Kasumi-1 (cell line): Measurements from ENCODE around the gene PCDHB12.
A peak's percentile ranks its signal among the peaks of the same experiment; 100 is the strongest.
"Not testable (repeated sequence)": the region's sequence is repeated elsewhere in the genome, so short reads cannot be mapped to it uniquely, and the experiment has no call there.

Source experiments
- DNase-seq, 2 experiments: peaks; one replicate each; lab custom pipeline; 2025; lab: John Stamatoyannopoulos, UW

Gene PCDHB12

DNA sequence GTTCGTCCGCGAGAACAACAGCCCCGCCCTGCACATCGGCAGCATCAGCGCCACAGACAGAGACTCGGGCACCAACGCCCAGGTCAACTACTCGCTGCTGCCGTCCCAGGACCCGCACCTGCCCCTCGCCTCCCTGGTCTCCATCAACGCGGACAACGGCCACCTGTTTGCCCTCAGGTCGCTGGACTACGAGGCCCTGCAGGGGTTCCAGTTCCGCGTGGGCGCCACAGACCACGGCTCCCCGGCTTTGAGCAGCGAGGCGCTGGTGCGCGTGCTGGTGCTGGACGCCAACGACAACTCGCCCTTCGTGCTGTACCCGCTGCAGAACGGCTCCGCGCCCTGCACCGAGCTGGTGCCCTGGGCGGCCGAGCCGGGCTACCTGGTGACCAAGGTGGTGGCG is 1.8 kb downstream of the PCDHB12 start:
- not testable (repeated sequence) for DNase-seq

DNA sequence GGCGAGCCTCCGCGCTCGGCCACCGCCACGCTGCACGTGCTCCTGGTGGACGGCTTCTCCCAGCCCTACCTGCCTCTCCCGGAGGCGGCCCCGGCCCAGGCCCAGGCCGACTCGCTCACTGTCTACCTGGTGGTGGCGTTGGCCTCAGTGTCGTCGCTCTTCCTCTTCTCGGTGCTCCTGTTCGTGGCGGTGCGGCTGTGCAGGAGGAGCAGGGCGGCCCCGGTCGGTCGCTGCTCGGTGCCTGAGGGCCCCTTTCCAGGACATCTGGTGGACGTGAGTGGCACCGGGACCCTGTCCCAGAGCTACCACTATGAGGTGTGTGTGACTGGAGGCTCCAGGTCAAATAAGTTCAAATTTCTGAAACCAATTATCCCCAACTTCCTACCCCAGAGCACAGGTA is 2.3 kb downstream of the PCDHB12 start:
- not testable (repeated sequence) for DNase-seq

DNA sequence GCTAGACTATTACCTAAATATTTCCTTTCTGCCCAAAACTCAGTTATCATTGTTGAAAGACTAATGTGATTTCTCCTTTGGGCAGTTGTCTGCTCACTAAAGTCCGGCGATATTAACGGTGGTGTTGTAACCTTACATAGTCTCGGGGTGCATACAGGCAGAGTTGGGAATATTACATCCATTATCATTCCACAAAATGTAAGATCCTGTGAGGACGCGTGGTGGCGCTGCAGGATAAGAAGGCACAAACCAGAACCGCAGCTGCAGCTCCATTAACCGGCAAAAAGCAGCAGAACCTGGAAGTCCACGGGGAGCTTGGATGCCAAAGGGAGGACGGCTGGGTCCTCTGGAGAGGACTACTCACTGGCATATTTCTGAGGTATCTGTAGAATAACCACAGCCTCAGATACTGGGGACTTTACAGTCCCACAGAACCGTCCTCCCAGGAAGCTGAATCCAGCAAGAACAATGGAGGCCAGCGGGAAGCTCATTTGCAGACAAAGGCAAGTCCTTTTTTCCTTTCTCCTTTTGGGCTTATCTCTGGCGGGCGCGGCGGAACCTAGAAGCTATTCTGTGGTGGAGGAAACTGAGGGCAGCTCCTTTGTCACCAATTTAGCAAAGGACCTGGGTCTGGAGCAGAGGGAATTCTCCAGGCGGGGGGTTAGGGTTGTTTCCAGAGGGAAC is 5.3 kb downstream of the PCDHB12 start, which contains the start of gene PCDHB13:
Gene PCDHB13, plus strand, starts transcription at position 264 of the 684 bp plus-strand sequence. Its CDS starts 205 bp downstream, at position 469.
- not testable (repeated sequence) for DNase-seq

DNA sequence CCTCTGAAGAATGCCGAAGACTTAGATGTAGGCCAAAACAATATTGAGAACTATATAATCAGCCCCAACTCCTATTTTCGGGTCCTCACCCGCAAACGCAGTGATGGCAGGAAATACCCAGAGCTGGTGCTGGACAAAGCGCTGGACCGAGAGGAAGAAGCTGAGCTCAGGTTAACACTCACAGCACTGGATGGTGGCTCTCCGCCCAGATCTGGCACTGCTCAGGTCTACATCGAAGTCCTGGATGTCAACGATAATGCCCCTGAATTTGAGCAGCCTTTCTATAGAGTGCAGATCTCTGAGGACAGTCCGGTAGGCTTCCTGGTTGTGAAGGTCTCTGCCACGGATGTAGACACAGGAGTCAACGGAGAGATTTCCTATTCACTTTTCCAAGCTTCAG is 6.1 kb downstream of the PCDHB12 start:
- not testable (repeated sequence) for DNase-seq

DNA sequence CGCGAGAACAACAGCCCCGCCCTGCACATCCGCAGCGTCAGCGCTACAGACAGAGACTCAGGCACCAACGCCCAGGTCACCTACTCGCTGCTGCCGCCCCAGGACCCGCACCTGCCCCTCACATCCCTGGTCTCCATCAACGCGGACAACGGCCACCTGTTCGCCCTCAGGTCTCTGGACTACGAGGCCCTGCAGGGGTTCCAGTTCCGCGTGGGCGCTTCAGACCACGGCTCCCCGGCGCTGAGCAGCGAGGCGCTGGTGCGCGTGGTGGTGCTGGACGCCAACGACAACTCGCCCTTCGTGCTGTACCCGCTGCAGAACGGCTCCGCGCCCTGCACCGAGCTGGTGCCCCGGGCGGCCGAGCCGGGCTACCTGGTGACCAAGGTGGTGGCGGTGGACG is 7.0 kb downstream of the PCDHB12 start:
- not testable (repeated sequence) for DNase-seq

DNA sequence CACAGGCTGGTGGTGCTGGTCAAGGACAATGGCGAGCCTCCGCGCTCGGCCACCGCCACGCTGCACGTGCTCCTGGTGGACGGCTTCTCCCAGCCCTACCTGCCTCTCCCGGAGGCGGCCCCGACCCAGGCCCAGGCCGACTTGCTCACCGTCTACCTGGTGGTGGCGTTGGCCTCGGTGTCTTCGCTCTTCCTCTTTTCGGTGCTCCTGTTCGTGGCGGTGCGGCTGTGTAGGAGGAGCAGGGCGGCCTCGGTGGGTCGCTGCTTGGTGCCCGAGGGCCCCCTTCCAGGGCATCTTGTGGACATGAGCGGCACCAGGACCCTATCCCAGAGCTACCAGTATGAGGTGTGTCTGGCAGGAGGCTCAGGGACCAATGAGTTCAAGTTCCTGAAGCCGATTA is 7.5 kb downstream of the PCDHB12 start:
- not testable (repeated sequence) for DNase-seq

DNA sequence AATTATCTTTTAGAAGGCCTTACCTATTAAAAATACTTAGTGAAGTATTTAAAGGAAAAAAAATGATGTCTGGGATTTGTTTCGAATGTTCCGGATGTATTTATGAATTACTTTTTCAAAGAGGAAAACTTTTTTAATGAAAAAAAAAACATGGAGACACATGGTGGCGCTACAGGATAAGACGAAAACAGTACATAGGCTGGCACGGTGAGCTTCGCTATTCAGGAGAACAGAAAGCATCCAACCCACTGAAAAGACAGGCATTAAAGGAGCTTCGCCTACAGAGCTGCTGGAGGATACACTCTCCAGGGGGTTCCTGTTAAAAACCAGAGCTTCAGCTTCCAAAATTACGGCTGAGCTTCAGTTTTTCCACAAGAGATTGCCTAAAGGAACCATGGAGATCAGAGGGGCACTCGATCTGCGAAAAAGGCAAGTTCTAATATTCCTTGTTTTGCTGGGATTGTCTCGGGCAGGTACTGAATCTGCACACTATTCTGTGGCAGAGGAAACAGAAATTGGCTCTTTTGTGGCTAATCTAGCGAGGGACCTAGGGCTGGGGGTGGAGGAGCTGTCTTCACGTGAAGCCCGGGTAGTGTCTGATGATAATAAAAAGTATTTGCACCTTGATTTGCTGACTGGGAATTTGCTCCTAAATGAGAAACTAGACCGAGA is 14.7 kb downstream of the PCDHB12 start, which contains the start of gene PCDHB14:
Gene PCDHB14, plus strand, starts transcription at position 232 of the 672 bp plus-strand sequence. Its CDS starts 163 bp downstream, at position 395.
- peak; percentile 61 to 78 for DNase-seq

DNA sequence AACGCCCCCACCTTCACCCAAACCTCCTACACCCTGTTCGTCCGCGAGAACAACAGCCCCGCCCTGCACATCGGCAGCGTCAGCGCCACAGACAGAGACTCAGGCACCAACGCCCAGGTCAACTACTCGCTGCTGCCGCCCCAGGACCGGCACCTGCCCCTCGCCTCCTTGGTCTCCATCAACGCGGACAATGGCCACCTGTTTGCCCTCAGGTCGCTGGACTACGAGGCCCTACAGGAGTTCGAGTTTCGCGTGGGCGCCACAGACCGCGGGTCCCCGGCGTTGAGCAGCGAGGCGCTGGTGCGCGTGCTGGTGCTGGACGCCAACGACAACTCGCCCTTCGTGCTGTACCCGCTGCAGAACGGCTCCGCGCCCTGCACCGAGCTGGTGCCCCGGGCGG is 16.3 kb downstream of the PCDHB12 start:
- DNase-seq: not testable (repeated sequence)

DNA sequence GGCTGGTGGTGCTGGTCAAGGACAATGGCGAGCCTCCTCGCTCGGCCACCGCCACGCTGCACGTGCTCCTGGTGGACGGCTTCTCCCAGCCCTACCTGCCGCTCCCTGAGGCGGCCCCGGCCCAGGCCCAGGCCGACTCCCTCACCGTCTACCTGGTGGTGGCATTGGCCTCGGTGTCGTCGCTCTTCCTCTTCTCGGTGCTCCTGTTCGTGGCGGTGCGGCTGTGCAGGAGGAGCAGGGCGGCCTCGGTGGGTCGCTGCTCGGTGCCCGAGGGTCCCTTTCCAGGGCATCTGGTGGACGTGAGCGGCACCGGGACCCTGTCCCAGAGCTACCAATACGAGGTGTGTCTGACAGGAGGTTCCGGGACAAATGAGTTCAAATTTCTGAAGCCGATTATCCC is 16.9 kb downstream of the PCDHB12 start:
- not testable (repeated sequence) for DNase-seq

DNA sequence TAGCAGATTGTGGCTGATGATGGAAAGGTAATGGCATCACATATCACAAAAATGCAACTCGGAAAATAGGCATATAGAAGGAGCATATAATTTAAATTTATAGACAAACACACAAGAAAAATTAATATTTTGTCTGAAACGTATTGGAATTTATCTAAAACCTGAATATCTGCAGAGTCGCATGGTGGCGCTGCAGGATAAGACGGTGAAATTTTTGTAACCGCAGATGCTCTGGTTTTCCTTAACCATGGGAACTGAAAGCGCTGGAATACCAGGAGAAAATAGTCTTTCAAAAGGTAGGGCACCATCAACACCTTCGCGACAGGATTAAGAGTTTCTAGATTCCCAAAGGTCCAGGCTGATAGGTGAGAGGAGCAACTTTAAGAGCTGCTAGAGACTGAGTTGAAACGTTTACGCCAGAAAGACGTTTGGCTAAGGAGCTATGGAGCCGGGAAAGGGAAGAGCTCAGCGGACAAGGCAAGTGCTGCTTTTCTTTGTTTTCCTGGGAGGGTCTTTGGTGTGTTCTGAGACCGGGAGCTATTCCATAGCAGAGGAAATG is 25.7 kb downstream of the PCDHB12 start:
- DNase-seq: no peak

DNA sequence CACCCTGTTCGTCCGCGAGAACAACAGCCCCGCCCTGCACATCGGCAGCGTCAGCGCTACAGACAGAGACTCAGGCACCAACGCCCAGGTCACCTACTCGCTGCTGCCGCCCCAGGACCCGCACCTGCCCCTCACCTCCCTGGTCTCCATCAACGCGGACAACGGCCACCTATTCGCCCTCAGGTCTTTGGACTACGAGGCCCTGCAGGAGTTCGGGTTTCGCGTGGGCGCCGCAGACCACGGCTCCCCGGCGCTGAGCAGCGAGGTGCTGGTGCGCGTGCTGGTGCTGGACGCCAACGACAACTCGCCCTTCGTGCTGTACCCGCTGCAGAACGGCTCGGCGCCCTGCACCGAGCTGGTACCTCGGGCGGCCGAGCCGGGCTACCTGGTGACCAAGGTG is 27.4 kb downstream of the PCDHB12 start:
- not testable (repeated sequence) for DNase-seq

DNA sequence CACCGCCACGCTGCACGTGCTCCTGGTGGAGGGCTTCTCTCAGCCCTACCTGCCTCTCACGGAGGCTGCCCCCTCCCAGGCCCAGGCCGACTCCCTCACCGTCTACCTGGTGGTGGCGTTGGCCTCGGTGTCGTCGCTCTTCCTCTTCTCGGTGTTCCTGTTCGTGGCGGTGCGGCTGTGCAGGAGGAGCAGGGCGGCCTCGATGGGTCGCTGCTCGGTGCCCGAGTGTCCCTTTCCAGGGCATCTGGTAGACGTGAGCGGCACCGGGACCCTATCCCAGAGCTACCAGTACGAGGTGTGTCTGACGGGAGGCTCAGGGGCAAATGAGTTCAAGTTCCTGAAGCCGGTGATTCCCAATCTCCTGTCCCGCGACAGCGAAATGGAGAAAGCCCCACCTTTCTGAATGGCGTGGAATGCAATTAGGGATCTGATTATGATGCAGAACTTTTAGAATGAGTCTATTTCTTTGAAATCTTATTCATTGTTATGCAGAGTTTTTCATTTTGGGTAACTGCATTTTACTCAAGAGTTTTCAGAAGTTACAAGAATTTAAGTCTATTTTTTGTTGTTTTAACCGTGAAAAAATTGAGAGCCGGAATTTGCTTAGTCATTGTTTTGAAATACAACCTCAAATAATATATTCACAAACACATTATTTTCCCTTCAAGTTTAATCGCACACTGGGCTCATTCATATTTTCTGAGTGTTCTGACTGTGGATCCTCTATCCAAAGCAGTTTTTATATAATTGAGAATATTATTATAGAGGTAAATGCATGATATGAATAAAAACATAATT is 28.2 kb downstream of the PCDHB12 start:
- no peak for DNase-seq

DNA sequence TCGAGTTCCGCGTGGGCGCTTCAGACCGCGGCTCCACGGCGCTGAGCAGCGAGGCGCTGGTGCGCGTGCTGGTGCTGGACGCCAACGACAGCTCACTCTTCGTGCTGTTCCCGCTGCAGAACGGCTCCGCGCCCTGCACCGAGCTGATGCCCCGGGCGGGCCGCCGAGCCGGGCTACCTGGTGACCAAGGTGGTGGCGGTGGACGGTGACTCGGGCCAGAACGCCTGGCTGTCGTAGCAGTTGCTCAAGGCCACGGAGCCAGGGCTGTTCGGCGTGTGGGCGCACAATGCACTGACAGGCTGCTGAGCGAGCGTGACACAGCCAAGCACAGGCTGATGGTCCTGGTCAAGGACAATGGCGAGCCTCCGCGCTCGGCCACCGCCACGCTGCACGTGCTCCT is 33.0 kb downstream of the PCDHB12 start:
- no peak for DNase-seq

DNA sequence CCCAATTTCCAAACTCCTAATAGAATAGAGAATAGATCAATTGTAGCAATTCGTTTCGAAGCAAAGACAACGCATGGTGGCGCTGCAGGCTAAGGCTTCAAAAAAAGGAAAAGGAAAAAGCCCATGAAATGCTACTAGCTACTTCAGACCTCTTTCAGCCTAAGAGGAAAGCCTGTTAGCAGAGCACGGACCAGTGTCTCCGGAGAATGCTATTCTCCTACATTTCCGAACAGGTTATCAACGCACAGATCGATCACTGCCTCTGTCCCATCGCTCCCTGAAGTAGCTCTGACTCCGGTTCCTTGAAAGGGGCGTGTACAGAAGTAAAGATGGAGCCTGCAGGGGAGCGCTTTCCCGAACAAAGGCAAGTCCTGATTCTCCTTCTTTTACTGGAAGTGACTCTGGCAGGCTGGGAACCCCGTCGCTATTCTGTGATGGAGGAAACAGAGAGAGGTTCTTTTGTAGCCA is 36.8 kb downstream of the PCDHB12 start, which contains the start of gene PCDHB15:
Gene PCDHB15, plus strand, starts transcription at position 146 of the 468 bp plus-strand sequence. Its CDS starts 184 bp downstream, at position 330.
- DNase-seq: no peak

DNA sequence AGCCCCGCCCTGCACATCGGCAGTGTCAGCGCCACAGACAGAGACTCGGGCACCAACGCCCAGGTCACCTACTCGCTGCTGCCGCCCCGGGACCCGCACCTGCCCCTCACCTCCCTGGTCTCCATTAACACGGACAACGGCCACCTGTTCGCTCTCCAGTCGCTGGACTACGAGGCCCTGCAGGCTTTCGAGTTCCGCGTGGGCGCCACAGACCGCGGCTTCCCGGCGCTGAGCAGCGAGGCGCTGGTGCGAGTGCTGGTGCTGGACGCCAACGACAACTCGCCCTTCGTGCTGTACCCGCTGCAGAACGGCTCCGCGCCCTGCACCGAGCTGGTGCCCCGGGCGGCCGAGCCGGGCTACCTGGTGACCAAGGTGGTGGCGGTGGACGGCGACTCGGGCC is 38.5 kb downstream of the PCDHB12 start:
- not testable (repeated sequence) for DNase-seq

DNA sequence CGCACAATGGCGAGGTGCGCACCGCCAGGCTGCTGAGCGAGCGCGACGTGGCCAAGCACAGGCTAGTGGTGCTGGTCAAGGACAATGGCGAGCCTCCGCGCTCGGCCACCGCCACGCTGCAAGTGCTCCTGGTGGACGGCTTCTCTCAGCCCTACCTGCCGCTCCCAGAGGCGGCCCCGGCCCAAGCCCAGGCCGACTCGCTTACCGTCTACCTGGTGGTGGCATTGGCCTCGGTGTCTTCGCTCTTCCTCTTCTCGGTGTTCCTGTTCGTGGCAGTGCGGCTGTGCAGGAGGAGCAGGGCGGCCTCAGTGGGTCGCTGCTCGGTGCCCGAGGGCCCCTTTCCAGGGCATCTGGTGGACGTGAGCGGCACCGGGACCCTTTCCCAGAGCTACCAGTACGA is 38.9 kb downstream of the PCDHB12 start:
- DNase-seq: not testable (repeated sequence)

DNA sequence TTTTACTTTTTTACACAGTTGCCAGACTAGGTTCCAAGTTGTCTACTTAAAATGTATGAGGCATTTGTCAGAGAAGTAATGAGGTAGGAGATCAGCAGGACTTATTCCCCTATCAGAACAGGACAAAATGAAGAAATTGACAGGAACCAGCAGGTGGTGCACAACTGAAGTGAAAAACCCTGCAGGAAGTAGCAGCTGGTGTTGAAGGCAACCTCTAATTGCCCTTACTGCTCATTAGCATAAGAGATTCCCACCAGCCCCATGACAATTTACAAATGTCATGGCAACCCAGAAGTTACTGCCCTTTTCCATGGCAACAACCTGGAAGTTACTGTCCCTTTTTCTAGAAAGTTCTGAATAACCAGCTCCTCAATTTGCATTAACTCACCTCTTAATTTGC is 42.1 kb downstream of the PCDHB12 start:
- no peak for DNase-seq

DNA sequence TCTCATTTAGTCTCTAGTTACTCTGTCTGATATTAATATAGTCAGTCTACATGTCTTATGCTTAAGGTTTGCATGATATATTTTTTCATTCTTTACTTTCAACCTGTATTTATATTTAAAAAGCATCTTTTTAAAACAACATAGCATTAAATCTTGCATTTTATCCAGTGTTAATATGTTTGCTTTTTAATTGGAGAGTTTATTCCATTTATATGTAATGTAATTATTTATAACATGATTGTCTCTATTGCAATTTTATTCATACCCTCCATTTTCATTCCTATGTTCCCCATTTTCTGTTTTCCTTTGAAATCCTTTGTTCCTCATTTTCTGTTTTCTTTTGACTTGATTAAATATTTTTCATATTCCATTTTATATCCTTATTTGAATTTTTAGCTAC is 49.9 kb downstream of the PCDHB12 start:
- DNase-seq: no peak

DNA sequence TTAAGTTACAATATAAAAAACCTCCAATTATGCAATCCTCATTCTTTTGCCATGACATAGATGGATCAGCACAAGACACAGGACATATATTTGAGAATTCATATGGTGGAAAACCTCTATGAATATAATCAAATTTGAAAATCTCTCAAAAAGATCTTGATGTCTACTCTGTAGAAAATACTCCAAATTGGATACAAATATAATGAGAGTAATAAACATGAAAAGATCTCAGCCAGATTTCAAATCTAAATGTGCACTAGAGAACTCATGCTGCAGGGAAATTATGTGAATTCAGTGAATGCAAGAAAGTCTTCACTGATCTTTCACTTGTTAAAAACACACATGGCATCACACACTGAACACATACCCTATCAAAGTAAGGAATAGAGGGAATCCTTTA is 50.4 kb downstream of the PCDHB12 start:
- DNase-seq: no peak

DNA sequence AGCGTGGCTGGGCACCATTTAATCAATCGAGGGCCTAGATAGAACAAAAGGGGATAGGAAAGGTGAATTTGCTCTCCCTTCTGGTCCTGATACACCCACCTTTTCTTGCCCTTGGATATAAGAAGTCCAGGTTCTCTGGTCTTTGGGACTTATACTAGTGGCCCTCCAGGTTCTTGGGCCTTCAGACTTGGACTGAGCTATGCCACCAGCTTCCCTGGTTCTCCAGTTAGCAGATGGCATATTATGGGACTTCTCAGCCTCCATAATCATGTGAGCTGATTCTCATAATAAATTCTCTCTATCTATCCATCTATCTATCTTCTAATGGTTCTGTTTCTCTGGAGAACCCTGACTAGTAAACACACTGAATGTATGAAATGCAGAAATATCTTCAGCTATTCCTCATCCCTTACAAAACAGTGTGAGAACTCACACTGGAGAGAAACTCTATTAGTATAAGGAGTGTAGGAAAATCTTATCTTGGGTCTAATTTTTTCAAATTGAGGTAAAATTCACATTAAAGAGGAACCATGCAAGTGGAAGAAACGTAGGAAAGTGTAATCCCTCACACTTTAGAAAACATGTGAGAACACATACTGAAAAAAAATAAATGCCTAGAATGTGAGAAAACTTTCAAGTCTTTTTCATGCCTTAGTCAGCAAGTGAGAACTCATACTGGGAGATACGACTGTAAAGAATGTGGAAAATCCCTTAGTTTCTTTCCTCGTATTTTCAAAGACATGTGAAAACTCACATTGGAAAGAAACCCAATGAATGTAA is 52.1 kb downstream of the PCDHB12 start:
- peak; percentile 9 to 15 for DNase-seq

DNA sequence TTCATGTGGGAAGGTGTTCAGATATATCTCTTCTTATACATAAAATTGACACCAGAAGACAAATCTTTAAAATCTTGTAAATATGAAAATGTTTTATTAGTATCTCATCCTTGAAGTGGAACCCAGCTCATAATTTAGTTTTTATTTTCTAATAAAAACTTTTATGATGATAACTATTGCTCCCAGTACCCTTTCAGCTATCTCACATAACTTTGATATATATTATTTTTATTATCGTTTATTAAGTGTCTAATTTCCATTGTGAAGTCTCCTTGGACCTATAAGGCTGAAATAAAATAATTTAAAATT is 52.7 kb downstream of the PCDHB12 start:
- DNase-seq: no peak
